ENCODE results near the gene ICA1.

- TF ChIP-seq ELK1 (IDR thresholded peaks at IDR 0.05; ENCODE audit: low read depth, low read length): no peak
- TF ChIP-seq CTCF (IDR thresholded peaks at IDR 0.05): no peak
These were observed 104.7 kb downstream of the ICA1 start for GRCh38 chr7:8157296-8157695.
